GM12891 (cell line): ENCODE results near the gene DCLRE1B.

Experiments used
- DNase-seq: peaks from one replicate; pipeline ENCODE4 v3.0.0; 2011; ENCODE audit warnings: low spot score; ENCODE audit not compliant: insufficient read length
- FAIRE-seq: peaks from 2 replicates; lab custom pipeline; 2011; peaks lifted over from hg19 to GRCh38; lab: Jason Lieb, UNC
- PAX5 ChIP-seq: IDR thresholded peaks from 2 replicates; pipeline ENCODE4 v1.6.1; 2011; ENCODE audit warnings: low read length, moderate library complexity, mild to moderate bottlenecking; ENCODE audit not compliant: insufficient read depth, severe bottlenecking
- POLR2A ChIP-seq: IDR thresholded peaks from 2 replicates; pipeline ENCODE4 v1.6.1; 2011; ENCODE audit warnings: low read depth, low read length, control low read depth
- POLR2AphosphoS5 ChIP-seq: IDR thresholded peaks from 2 replicates; pipeline ENCODE4 v1.6.1; 2011; ENCODE audit warnings: low read depth, low read length, control low read depth
- POU2F2 ChIP-seq: IDR thresholded peaks from 2 replicates; pipeline ENCODE4 v1.6.1; 2011; ENCODE audit warnings: low read depth, mild to moderate bottlenecking, control low read depth, low read length, moderate library complexity
- SPI1 ChIP-seq: IDR thresholded peaks from 2 replicates; pipeline ENCODE4 v1.6.1; 2011; ENCODE audit warnings: low read depth, low read length, control low read depth
- TAF1 ChIP-seq: IDR thresholded peaks from 2 replicates; pipeline ENCODE4 v1.6.1; 2011; ENCODE audit warnings: low read depth, low read length, control low read depth

Gene DCLRE1B

DNA sequence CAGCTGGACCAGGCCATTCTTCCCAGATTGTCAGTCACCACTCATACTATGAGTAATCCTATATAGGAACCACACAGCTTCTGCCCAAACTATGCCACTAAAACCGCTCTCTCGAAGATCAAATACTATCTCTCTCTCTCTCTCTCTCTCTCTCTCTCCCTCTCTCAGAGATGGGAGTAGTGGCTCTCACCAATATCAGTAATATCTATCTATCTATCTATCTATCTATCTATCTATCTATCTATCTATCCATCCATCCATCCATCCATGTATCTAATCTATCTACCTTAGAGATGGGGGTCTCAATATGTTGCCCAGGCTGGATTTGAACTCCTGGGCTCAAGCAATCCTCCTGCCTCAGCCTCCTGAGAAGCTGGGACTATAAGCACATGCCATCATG, 19.3 kb downstream of the DCLRE1B start:
- FAIRE-seq (no peak), DNase-seq (no peak)
- no peak for TF ChIP-seq POLR2AphosphoS5
- TF ChIP-seq SPI1, result no peak
- no peak for TF ChIP-seq PAX5
- TF ChIP-seq TAF1, result no peak
- TF ChIP-seq POU2F2, result no peak
- TF ChIP-seq POLR2A, result no peak

DNA sequence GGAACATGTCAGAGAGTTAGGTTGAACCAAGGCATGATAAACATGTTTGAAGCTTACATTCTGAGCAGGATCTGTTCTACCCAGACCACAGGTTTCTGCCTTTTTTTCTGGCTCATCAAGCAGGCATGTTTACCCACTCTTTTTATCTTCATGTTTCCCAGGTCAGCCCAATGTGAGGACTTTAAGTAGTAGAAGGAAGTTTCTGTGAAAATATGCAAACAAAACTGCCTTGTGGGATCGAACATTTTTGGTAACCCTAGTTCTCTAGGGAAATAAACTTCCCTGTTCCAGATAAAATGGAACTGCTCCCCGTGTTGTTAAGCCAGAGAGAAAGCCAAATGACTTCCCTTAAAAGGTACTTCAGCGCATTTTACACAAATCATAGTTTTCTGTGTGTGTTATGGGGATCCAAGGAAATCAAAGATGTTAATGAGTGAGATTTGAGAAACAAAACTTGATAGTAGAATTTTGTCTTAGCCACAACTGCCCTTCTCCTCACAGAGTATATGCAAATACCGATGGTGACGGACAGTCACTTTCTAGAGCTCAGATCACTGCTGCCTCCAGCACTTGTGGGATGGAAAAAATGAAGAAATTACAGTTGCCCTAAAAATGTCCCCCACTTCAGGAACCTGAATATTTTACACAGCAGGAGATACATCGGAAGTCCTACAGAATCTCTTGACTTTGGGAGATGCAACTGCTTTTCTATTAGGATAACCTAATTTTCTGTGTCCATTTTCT, 23.2 kb downstream of the DCLRE1B start:
- DNase-seq (no peak), FAIRE-seq (peak; percentile 40)

DNA sequence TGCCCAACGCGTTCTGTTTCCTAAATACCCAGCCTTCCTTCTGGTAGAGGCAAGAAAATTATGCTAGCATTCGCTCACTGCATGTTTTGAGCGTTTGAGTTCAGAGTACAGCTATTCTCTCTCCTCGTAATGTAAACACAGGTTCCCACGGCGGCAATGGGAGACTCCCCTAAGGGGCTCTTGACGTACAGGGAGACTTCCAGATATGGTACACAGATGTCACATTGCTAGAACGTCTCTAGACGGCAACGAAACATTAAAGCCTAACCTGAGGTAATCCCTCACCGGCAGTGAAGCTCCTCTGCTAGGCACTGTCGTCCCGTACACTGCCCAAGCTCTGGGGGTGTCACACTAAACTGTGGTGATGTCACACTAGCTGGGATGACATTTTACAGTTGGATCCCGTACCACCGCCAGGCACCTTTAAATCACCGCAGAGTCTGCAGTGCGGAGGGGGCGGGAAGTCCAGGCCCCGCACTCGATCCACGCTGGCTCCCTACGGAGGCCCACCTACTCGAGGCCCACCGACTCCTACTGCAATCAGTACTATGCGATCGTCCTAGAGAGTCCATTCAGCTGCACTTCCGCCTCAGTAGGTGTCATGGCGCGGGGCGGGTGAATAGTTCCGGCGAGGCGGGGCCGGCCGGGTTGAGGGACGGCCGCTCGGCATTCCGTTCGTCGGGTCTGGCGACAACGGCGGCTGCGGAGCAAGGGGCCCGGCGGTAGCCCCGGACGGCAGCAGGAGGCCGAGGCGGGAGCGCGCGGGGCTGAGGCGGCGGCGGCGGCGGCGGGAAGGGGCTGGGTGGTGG, 24.0 kb downstream of the DCLRE1B start, which contains the start of gene HIPK1:
HIPK1 (plus strand) TSS at position 384 of the 809 bp plus-strand sequence.
- peak; percentile 76; the same call in 1 of the 2 replicates for TF ChIP-seq POLR2A
- TF ChIP-seq PAX5, result no peak
- TF ChIP-seq POU2F2, result 0 out of 2 replicates have a peak, but pooled peaks have one; percentile 54
- TF ChIP-seq TAF1, result peak; percentile 70; the same call in 1 of the 2 replicates
- peak; percentile 50 for TF ChIP-seq SPI1
- peak; percentile 53; the same call in 1 of the 2 replicates for TF ChIP-seq POLR2AphosphoS5
- FAIRE-seq (peak; percentile 92), DNase-seq (peak; percentile 75)

More for the DNA sequence above, 23.2 kb downstream of the DCLRE1B start:
- TF ChIP-seq POLR2AphosphoS5 (no peak), POU2F2 (peak; percentile 87)

DNA sequence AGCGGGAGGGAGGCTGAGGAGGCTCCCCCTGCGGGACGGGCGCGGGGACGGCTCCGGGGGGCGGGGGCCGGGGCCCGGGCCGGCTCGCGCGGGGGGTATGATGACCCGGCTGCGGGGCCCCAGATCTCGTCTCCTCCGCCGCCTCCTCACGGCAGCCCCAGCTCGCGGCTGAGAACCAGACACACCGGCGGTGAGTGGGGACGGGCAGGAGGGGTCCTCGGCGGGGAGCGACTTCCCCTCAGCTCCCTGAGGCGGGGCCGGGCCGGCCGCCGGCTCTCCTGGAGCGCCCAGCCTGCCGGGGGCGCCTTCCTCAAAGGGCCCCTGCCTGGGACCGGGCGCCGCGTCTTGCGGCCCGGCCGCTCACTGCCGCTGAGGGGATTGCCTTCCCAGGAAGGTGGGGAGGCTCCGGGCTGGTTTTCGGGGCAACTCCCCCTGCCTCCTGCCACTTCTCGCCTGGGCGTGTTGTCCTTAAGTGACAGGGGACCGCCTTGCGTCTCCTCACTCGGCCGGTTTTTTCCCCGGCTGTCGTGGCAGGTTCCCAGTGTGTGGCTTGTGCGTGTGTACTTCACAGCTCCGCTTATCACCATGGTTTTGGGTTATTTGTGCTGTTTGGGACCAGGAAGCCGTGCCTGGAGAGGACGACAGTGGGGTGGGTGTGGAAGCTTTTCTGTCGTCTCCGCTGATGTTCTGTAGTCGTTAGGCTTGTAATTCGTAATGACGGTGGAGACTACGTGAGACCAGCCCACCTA, 24.8 kb downstream of the DCLRE1B start:
- FAIRE-seq, result no peak
- peak; percentile 33 for DNase-seq
- no peak for TF ChIP-seq TAF1
- peak; percentile 4; the same call in 1 of the 2 replicates for TF ChIP-seq POLR2AphosphoS5

DNA sequence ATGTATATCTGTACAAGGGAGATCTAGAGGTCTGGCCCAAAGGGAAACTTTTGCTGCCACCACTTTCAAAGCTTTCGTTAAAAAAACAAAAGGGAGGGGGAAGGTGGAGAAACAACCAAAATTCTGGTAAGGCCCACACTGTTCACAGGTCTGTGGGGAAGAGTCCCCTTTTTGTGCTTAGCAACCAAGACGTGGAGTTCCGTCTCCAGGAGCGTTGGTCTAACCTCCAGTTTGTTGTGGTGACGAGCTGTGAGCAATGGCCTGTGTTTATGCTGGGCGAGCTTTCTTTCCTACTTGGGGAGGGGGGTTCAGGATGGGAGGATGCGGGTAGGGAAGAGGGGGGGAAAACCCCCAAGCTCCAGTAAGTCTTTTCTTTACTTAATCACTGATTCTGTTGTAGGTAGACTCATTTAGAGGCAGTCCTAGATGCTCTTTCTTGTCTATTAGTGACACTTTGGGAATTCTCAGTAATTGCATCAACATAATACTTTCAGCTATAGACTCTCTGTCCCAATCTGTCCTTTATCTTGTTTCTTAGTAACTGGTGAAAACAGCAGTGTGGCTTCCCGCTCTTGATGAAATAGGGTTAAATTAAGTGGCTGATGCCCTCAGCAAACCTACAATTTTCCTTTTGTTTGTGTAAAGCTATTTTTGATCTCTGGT, 25.5 kb downstream of the DCLRE1B start:
- peak; percentile 41 for FAIRE-seq
- TF ChIP-seq PAX5 (no peak), SPI1 (no peak), TAF1 (no peak), POLR2AphosphoS5 (no peak), POLR2A (no peak), POU2F2 (no peak)
- no peak for DNase-seq

DNA sequence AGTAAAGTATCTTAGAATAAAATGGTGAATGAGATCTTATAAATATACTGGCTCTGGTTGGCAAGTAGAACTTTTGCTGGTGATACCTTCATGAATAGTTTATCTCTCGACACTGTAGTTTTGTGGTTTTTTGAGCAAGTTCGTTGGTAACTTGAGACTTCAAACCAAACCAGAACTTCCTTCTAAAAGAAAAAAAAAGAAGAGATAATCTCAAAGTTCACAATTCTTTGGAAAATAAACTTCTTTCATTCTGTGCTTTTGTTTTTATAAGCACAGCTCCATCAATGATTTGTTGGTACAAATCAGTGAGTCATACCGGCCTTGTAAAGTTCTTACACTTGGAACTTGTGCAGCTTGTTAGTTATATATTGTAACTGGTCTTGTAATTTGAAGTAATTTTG, 26.3 kb downstream of the DCLRE1B start:
- DNase-seq (no peak), FAIRE-seq (no peak)
- TF ChIP-seq SPI1, result no peak
- no peak for TF ChIP-seq POLR2A
- TF ChIP-seq TAF1, result no peak
- no peak for TF ChIP-seq POLR2AphosphoS5
- no peak for TF ChIP-seq PAX5
- TF ChIP-seq POU2F2, result no peak

DNA sequence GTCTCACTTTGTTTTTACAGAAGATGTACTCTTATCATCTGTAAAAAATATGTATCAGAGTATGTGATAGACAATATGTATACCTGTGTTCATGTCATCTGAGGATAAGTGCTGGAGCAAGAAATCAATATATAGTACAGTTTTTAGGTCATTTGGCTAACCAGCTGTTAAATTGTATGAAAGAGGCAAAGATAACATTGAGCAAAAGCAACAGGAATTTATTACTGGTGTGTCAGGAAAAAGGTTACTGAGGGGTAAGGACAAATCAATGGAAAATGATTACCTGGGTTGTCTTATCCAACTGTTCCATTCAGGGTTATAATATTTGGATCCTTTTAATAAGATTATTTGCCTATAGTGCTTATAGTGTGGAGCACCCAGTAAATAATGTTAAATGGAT, 28.9 kb downstream of the DCLRE1B start:
- FAIRE-seq, result no peak
- no peak for DNase-seq
- TF ChIP-seq SPI1 (no peak), POU2F2 (no peak), PAX5 (no peak), TAF1 (no peak), POLR2A (no peak)

DNA sequence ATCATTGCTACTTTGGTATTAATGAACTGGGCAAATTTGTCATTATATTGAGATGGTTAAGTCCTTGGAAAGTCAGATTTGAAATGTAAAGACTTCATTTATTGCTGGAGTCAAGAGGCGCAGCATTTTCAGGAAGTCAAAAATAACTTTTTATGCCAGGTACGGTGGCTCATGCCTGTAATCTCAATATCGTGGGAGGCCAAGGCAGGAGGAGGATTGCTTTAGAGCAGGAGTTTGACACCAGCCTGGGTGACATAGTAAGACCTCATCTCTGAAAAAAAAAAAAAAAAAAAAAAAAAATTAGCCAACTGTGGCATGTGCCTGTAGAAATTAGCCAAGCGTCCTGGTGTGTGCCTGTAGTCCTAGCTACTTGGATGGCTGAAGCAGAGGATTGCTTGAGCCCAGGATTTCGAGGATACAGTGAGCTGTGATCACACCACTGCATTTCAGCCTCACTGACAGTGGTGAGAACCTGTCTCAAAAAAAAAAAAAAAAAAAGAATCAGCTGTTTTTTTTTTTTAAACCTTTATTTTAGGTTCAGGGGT, 29.5 kb downstream of the DCLRE1B start:
- TF ChIP-seq TAF1 (no peak), SPI1 (no peak), POU2F2 (no peak), POLR2AphosphoS5 (no peak), PAX5 (no peak), POLR2A (no peak)
- FAIRE-seq, result no peak
- DNase-seq, result no peak
